Measurements from ENCODE around the gene TLR4.

Gene TLR4

GRCh38 chr9:117720987-117721386, 16.8 kb downstream of the TLR4 start:
- no peaks in the 10 kb centered on the region for H3F3A ChIP-seq (ENCODE audit: insufficient read depth)
- H3K27ac ChIP-seq (ENCODE audit: low read depth, low read length), result no peak overlapping the region
- H3K4me3 ChIP-seq (ENCODE audit: insufficient read depth, low read length, poor library complexity, severe bottlenecking), result no peak overlapping the region
- no peak overlapping the region for H3K4me2 ChIP-seq (ENCODE audit: low read depth, low read length, poor library complexity, severe bottlenecking)
- no peak overlapping the region for H3K9ac ChIP-seq (ENCODE audit: low read length)
- no peaks in the 10 kb centered on the region for H3K79me2 ChIP-seq (ENCODE audit: insufficient read depth, low read length)
- no peaks in the 10 kb centered on the region for H3K9me3 ChIP-seq (ENCODE audit: insufficient read depth, low read length)
- no peak overlapping the region for H2AFZ ChIP-seq (ENCODE audit: low read depth, low read length, severe bottlenecking)
- no peak for TF ChIP-seq CTCF (IDR thresholded peaks at IDR 0.05; ENCODE audit: insufficient read depth, low read length, poor library complexity, severe bottlenecking)
- no peak for TF ChIP-seq EZH2phosphoT487 (conservative IDR thresholded peaks at IDR 0.05; ENCODE audit: low read length)
- no peaks in the 10 kb centered on the region for H3K9me2 ChIP-seq (replicated peaks; ENCODE audit: insufficient read depth, low read length)
- H3K36me3 ChIP-seq (ENCODE audit: low read length), result no peaks in the 10 kb centered on the region
- H4K20me1 ChIP-seq (ENCODE audit: low read depth, low read length), result no peaks in the 10 kb centered on the region
- H3K27me3 ChIP-seq (ENCODE audit: low read length), result no peaks in the 10 kb centered on the region

GRCh38 chr9:117722108-117722761, 18.0 kb downstream of the TLR4 start:
- no peaks in the 10 kb centered on the region for H3K79me2 ChIP-seq (ENCODE audit: insufficient read depth, low read length)
- no peaks in the 10 kb centered on the region for H3K9me3 ChIP-seq (ENCODE audit: insufficient read depth, low read length)
- no peaks in the 10 kb centered on the region for H3K9me2 ChIP-seq (replicated peaks; ENCODE audit: insufficient read depth, low read length)
- no peaks in the 10 kb centered on the region for H3K36me3 ChIP-seq (ENCODE audit: low read length)
- H3F3A ChIP-seq (ENCODE audit: insufficient read depth), result no peaks in the 10 kb centered on the region
- no peak overlapping the region for H3K27ac ChIP-seq (ENCODE audit: low read depth, low read length)
- H3K4me3 ChIP-seq (ENCODE audit: insufficient read depth, low read length, poor library complexity, severe bottlenecking), result no peak overlapping the region
- H4K20me1 ChIP-seq (ENCODE audit: low read depth, low read length), result no peaks in the 10 kb centered on the region
- H2AFZ ChIP-seq (ENCODE audit: low read depth, low read length, severe bottlenecking), result no peak overlapping the region
- no peak for TF ChIP-seq CTCF (IDR thresholded peaks at IDR 0.05; ENCODE audit: insufficient read depth, low read length, poor library complexity, severe bottlenecking)
- TF ChIP-seq EZH2phosphoT487 (conservative IDR thresholded peaks at IDR 0.05; ENCODE audit: low read length), result no peak
- no peaks in the 10 kb centered on the region for H3K27me3 ChIP-seq (ENCODE audit: low read length)
- H3K9ac ChIP-seq (ENCODE audit: low read length), result no peak overlapping the region
- no peak overlapping the region for H3K4me2 ChIP-seq (ENCODE audit: low read depth, low read length, poor library complexity, severe bottlenecking)

GRCh38 chr9:117723986-117724625, 19.9 kb downstream of the TLR4 start:
- Histone ChIP-seq H3K9ac (ENCODE audit: low read length) (no peak overlapping the region), H2AFZ (ENCODE audit: low read depth, low read length, severe bottlenecking) (no peak overlapping the region), H3K79me2 (ENCODE audit: insufficient read depth, low read length) (no peaks in the 10 kb centered on the region), H3K4me3 (ENCODE audit: insufficient read depth, low read length, poor library complexity, severe bottlenecking) (no peak overlapping the region), H3K4me2 (ENCODE audit: low read depth, low read length, poor library complexity, severe bottlenecking) (no peak overlapping the region), H3K9me2 (replicated peaks; ENCODE audit: insufficient read depth, low read length) (no peaks in the 10 kb centered on the region), H3K27me3 (ENCODE audit: low read length) (no peaks in the 10 kb centered on the region), H3K27ac (ENCODE audit: low read depth, low read length) (no peak overlapping the region), H4K20me1 (ENCODE audit: low read depth, low read length) (no peaks in the 10 kb centered on the region), H3K36me3 (ENCODE audit: low read length) (no peaks in the 10 kb centered on the region), H3F3A (ENCODE audit: insufficient read depth) (no peaks in the 10 kb centered on the region), H3K9me3 (ENCODE audit: insufficient read depth, low read length) (no peaks in the 10 kb centered on the region)
- TF ChIP-seq CTCF (IDR thresholded peaks at IDR 0.05; ENCODE audit: insufficient read depth, low read length, poor library complexity, severe bottlenecking) (no peak), EZH2phosphoT487 (conservative IDR thresholded peaks at IDR 0.05; ENCODE audit: low read length) (no peak)
